ENCODE data around the gene APBA1. TPM values are rescaled to one million over a fixed set of nuclear protein-coding genes. Genes with fewer than 3 reads are reported as not detected.
"Not testable (repeated sequence)": the region's sequence is repeated elsewhere in the genome, so short reads cannot be mapped to it uniquely, and the experiment has no call there.

APBA1 gene
- total RNA-seq, 1 donor from 2014 or later, result 1.9 TPM

DNA sequence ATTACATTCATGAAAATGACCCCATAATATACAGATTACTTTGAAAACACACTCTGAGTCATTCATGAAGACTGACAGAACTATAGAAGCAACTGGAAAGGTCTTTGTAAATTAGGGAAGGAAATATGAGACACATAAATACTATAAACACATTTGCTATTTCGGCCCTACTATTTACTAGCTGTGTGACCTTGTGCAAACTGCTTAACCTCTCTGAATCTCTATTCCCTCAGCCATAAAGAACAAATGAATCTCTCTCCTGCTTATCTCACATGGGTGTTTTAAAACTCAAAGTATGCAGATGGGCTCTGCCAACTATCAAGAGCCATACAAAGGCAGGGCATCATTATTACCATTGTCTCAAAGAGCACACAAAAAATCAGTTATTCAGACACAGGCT lies 52.9 kb downstream of the APBA1 start:
- intact Hi-C loops (cut with DNase I), result no loop called here
- DNase-seq (ENCODE audit: low spot score), result no peak

DNA sequence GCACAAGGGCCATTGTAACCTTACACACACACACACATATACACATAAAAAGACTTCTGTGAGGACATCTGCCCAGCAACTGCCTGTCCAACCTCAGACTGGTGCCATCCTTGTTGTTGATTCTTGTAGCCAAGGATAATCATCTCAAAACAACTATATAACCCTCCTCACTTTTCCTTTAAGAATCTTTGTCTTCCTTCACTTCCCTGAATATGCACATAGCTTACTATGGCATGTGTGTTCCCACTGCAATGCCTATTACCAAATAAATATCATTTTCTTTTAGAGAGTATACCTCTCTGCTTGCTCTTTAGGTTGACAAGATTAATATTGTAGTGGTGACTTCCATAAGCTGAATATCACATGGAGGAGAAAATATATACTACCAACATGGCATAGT lies 55.2 kb downstream of the APBA1 start:
- intact Hi-C loops (cut with DNase I), result no loop called here
- no peak for DNase-seq (ENCODE audit: low spot score)

DNA sequence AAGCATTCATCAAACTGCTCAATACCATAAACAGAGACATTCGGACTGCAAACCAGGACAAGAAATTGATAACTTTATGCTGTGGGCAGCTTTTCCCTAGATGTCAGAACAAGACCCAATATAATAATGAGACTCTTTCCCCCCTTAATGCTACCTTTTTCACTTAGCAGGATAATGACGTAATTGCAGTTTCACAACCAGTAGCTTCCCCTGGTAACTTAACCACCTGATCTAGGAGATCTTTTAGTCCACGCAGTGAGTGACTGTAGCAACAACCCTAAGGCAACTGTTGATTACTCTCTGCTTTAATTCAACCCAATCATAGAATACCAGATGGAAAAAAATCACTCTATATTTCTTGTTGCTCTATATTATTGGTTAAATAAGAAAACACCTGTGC lies 56.3 kb downstream of the APBA1 start:
- no peak for DNase-seq (ENCODE audit: low spot score)
- intact Hi-C loops (cut with DNase I), result no loop called here

DNA sequence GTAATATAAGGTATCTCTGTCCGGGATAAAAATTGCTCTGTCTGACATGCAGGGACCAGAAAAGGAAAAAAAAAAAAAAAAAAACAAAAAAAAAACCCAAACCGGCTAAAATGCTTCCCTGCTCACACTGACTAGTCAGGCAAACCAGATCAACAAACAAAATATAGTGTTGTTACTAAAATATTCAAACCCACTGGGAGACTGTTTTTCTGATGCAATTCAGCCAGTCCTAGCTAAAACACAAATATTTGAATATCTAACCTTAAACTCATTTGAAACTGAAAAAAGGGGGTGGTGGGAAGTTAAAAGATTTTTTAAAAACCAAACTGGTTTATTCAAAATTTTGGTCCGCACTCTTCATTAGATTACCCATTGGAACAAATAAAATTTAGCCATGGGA lies 61.0 kb downstream of the APBA1 start:
- intact Hi-C loops (cut with DNase I), result no loop called here
- DNase-seq (ENCODE audit: low spot score), result no peak

DNA sequence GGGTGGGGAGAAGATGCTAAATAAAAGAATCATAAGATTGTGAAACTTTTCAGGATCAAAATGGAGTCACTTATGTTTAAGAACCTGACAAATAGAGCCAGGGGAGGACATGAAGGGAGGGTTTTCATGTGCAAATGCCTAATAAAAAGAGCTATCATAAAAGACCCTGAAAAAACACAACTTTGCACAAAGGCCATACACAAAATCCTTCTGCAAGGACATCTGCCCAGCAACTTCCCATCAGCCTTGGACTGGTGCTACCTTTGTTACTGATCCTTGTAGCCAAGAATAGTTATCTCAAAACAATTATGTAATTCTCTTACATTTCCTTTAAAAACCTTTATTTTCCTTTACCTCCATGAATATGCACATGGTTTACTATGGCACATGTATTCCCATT lies 63.0 kb downstream of the APBA1 start:
- intact Hi-C loops (cut with DNase I), result no loop called here
- no peak for DNase-seq (ENCODE audit: low spot score)

DNA sequence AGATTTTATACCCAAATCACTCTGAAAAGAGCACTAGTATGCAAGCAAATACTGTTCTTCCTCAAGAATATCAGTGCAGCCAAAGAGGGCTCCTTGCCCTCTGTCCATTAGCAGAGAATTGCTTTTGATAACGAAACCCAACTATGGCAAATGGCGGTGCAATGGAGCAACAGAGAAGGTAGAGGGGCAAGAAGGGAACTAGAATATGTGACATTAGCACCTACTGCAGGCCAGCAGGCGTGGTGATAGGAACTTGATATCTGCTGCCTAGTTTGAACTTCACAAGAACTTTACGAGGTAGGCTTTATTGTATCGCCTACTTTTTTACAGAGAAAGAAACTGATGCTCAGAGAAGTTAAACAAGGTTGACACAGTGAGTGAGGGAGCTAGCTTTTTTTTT lies 66.1 kb downstream of the APBA1 start:
- intact Hi-C loops (cut with DNase I), result no loop called here
- DNase-seq (ENCODE audit: low spot score), result no peak

DNA sequence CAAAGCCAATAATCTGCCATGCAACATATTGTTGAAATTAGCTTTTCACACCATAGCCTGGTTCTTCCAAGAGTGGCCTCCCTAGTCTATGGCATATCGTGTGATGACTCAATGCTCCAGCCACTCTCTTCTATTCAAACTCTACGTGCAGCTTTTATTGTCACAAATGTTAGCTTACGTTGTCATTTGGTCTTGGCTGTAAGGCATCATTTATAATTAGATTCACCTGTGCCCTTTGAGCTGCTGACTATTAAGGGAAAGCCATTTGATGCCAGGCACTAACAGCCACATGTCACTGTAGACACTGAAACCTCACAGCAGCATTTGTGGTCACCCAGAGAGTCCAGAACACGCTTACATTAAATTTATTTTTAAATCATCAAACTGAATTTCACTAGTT lies 66.8 kb downstream of the APBA1 start:
- intact Hi-C loops (cut with DNase I), result no loop called here
- DNase-seq (ENCODE audit: low spot score), result no peak

DNA sequence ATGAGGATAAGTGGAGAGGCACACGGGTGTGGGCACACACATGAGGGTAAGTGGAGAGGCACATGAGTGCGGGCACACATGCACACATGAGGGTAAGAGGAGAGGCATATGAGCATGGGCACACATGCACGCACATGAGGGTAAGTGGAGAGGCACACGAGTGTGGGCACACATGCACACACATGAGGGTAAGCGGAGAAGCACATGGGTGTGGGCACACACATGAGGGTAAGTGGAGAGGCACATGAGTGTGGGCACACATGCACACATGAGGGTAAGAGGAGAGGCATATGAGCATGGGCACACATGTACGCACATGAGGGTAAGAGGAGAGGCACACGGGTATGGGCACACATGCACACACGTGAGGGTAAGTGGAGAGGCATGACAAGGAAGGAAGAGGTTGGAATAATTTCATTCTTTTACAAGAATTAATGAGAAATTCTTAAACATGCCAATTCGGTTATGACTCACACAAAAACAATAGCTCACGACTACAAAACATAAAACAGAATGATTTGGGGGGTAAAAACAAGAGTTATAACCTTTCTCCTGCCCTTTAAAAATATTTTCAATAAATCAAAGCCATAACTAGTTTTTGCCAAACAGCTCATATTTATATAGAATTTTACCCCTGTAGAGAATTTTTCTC lies 67.5 kb downstream of the APBA1 start:
- intact Hi-C loops (cut with DNase I), result no loop called here
- no peak for DNase-seq (ENCODE audit: low spot score)

DNA sequence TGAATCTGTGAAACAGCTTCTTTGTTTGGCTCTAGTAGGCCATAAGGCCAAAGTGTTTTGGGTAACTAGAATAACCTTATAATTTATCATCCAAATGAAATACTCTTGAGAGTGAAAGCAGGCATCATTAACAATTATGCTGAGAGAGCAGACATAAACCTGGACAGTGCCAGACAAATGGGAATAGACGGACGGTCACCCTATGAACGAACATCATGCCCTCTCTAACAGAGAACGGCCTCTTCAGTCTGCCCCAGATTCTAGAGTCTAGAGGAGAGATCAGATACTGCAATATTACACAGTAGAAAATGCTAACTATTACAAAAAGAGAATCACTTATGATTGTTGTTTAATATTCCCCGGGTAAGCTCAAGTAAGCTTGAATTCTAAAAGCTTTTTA lies 68.5 kb downstream of the APBA1 start:
- intact Hi-C loops (cut with DNase I), result no loop called here
- DNase-seq (ENCODE audit: low spot score), result no peak

DNA sequence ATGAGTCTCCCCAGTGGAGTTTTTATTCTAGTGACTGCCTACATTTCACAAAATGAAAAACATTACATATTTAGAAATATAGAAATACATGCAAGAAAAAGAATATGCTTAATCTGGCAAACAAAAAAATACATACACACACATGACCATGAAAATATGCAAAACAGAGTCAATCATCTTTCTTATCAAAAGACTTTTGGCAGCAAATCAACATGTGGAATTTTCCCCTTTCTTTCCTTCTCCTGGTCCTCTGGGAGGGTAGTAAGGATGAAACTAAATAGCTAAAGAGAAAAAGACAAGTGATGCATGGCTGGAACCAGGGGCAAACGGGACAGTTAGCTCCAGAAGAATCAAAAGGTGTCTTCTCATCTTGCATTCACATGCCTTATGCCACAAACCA lies 69.4 kb downstream of the APBA1 start:
- intact Hi-C loops (cut with DNase I), result no loop called here

DNA sequence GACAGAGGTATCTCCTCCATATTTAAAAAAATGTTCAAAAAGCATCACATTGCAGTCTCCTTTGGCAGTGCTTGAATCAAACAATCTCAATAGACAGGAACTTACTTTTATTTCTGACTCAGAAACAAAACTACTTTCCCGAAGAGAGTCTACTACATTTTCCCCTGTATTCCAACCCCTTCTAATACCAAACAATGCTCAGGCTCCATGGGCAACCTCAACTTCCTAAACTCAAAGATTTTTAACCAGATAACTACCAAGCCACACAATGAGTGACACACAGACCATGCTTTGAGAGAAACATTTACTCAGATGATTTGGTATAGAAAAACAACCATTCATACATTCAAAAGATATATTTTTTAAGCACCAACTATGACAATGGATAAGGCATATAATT lies 70.5 kb downstream of the APBA1 start:
- no peak for DNase-seq (ENCODE audit: low spot score)
- intact Hi-C loops (cut with DNase I), result no loop called here

More for the DNA sequence above, 69.4 kb downstream of the APBA1 start:
- DNase-seq (ENCODE audit: low spot score), result no peak

DNA sequence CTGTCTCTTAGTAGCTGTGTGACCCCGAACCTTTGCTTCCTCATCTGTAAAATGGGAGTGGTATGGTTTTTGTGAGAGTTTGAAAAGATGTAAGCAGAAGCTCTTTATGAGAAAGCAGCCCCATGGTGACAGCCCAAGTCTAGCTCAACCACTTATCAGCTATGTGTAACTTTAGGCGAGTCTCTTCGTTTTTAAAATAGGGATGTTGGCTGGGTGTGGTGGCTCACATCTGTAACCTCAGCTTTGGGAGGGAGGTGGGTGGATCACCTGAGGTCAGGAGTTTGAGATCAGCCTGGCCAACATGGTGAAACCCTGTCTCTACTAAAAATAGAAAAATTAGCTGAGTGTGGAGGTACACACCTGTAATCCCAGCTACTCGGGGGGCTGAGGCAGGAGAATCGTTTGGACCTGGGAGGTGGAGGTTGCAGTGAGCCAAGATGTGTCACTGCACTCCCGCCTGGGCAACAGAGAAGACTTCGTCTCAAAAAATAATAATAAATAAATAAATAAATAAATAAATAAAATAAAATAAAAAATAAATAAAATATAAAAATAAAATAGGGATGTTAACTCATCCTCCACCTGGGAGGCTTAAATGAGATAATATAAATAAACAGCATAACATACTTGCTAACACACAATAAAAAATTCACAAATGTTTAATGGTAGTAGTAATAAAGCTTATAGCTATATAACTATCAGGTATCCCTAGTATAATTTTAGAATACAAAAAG lies 71.7 kb downstream of the APBA1 start:
- DNase-seq (ENCODE audit: low spot score), result no peak
- intact Hi-C loops (cut with DNase I), result no loop called here

DNA sequence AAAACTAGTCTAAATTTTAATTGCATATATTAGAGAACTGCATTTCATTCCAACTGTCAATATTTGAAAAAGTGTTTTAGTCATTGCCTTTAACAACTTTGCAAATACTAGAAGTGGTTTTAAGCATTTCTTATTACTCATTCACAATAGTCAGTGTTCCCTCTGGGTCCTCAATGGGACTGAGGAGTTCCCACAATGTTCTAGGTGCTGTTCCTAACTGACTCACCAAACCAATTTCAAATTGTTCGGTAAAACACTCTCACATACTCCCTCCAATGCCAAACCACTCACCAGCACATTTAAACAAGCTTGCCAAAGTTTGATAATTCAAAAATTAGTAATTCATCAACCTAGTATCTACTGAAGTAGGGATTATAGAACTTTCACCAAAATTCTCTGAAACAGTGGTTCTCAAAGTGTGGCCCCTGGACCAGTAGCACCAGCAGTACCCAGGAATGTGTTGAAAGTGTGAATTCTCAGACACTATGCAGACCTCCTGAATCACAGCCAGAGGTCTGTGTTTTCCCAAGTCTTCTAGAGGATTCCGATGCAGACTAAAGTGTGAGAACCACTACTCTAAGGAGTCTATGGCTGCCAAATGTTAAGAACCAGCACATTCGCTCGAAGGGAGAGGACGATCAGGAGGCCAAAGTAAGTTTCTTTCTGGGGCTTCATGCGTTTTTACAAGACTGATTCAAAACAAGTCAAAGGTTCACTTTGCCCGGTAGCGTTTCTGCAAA lies 72.8 kb downstream of the APBA1 start:
- intact Hi-C loops (cut with DNase I), result no loop called here
- DNase-seq (ENCODE audit: low spot score), result no peak

DNA sequence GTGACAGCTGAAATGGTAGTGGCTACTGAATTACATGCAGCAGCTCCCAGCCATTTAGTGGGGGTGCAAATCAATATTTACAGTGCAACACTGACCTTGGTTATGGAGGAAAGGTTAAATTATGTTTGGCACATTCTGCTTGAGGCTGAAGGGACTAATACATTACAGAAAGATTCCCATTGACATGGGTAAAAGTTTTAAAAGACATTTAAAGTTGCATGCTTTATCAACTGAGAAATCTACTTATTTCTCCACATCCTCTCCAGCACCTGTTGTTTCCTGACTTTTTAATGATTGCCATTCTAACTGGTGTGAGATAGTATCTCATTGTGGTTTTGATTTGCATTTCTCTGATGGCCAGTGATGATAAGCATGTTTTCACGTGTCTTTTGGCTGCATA lies 75.3 kb downstream of the APBA1 start:
- DNase-seq (ENCODE audit: low spot score); intact Hi-C loops (cut with DNase I): not testable (repeated sequence)

DNA sequence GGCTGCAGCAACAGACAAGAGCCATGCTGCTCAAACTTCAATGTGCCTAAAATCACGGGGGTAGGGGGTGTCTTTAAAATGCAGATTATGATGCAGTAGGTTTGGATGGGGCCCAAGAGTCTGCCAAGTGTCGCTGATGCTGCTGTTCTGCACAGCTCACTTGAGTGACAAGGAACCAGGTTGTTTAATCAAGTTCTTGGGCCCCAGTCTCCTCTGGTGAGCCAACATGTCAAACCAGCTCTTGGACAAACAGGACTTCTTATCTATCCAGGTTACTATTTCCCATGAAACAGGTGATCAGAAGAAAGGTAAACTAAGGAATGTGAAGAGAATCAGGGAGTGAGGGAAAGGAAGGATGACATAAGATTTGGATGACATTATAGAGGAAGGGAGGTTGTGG lies 78.0 kb downstream of the APBA1 start:
- intact Hi-C loops (cut with DNase I), result no loop called here
- DNase-seq (ENCODE audit: low spot score), result no peak

DNA sequence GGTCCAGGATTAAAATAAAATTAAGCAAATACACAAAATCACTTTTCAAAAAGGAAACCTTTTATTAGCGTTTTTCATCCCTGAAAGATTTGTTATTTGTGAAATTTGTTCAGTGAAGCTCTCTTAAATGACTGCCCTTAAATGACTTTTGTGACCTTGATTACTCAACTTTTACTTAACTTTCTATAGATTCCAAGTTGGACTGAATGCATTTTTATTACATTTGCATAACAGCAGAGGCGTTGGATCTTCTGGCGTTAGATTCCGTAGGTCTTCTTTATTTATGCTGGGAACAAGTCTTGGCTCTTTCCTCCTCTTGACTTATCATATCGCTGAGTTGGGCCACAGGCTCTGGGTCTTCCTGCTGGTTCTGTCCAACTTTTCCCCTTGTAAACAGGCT lies 78.4 kb downstream of the APBA1 start:
- no peak for DNase-seq (ENCODE audit: low spot score)
- intact Hi-C loops (cut with DNase I), result no loop called here

DNA sequence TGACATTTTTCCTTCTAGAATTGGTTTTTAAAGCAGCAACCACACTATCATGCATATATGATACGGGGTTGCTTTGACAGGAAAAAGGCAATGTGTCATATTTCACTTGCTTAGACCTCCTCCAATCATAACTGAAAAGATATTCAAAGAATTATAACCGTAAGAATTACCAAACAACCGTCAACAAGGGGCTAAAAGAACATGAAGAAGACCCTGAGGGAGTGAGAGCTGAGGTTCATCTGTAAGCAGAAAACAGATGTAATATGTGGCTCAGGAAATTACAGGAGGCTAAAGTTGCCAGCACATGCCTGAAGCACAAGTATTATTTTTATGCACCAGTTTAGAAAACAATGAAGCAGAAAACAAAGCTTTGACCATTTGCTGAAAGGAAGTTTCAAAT lies 78.9 kb downstream of the APBA1 start:
- intact Hi-C loops (cut with DNase I), result no loop called here
- DNase-seq (ENCODE audit: low spot score), result no peak

DNA sequence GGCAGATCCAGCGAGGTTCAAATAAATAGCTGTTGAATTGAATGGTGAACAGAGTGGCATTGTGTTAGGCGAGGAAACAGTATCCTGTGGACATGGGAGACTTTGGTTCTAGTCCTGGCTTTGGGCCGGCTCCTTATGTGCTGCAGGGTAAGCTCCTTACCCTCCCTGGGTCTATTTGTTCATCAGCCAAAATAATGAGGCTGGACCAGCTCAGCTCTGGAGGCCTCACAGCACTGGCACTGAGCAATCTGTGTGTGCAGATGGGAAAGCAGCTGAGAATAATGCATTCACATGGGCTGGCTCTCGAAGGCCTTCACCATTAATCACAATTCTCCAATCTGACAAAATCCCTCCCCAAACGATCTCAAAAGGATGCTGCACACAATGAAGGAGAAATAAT lies 81.9 kb downstream of the APBA1 start:
- no peak for DNase-seq (ENCODE audit: low spot score)
- intact Hi-C loops (cut with DNase I), result no loop called here

DNA sequence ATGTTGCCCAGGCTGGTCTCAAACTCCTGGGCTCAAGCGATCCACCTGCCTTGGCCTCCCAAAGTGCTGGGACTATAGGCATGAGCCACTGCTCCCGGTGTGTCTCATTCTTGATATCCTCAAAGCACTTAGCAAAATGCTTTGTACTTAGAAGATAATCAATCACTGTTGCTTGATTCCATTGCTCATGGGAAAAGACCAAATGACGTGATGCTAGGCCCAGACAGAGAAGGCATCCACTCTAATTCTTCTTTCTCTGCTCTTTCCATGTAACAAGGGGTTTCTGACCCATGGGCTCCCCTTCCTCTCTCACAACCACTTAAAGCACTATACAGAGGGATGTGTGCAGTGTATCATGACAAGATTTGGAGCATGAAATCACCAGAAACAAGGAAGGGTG lies 83.0 kb downstream of the APBA1 start:
- intact Hi-C loops (cut with DNase I), result no loop called here
- DNase-seq (ENCODE audit: low spot score), result no peak

DNA sequence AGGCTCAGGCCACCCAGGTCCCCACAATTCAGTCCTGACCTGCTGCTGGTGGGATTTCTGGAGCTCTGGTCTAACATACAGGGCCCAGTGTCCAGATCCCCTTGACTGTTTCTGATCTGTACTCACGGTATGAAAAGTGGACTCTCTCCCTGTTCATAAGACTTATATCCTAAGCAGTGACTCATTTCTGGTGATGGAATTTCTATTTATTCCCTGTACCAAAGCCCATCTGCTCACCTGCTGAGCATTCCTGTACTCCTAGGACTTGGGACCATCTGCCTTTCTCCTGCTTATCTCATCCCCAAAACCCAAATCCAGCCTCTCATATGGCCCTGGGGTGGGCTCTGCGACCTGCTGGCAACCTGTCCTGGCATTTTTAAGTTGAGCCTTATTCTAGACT lies 86.6 kb downstream of the APBA1 start:
- DNase-seq (ENCODE audit: low spot score), result no peak
- intact Hi-C loops (cut with DNase I), result no loop called here

DNA sequence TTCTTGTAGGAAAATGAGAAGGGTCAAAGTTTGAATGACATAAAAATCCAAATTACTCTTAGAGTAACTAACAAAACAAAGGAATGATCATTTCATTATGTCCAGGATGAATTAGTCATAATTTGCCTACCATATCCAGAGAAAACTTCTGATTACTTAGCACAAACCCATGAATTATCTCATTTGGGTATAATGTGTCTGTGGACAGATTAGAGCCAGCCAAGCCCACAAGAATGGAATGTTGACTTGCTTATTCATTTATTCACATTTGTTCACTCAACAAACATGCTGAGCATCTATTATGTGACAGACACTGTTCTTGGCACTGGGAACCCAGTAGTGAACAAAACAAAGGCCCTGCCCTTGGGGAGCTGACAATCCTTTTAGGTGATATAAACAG lies 87.4 kb downstream of the APBA1 start:
- no peak for DNase-seq (ENCODE audit: low spot score)
- intact Hi-C loops (cut with DNase I), result no loop called here
